HG03432 (cell line): Measurements from ENCODE around the gene LY6G6D.

Source experiments
- ATAC-seq: cut with Tn5 transposase; IDR thresholded peaks from one replicate; pipeline ENCODE4 v1.9.1; 2021; ENCODE audit warnings: mild to moderate bottlenecking, moderate library complexity; ENCODE audit not compliant: unreplicated experiment

The LY6G6D gene

DNA sequence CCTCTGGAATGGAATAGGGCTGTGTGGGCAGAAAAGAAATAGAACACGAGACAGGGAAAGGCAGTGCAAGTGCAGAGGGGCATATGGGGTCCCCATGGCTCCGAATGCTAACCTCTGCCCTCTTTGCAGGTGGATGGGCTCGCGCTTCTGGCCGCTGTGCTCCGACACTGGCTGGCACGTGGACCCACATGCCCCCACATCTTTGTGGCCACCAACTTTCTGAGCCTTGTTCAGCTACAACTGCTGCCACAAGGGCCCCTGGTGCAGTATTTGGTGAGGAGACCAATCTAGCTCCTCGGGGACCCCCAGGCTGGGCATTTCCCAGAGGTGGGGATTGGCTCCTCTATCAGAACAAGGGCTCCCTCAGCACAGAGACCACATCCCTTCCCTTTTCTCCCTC is 46.2 kb downstream of the LY6G6D start:
- no peak for ATAC-seq

DNA sequence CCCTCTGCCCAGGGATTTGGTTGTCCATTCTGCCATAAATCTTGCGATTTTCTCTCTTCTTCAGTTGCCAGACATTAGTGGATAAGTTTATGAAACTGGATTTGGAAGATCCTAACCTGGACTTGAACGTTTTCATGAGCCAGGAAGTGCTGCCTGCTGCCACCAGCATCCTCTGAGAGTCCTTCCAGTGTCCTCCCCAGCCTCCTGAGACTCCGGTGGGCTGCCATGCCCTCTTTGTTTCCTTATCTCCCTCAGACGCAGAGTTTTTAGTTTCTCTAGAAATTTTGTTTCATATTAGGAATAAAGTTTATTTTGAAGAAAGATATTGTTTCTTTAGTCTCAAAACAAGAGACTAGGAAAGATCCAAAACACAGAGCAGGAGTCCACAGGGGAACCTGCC is 47.2 kb downstream of the LY6G6D start, which contains the start of gene SAPCD1:
Gene SAPCD1 (plus strand): TSS at position 301 of the 400 bp plus-strand sequence. CDS start 399 bp downstream, outside the sequence.
- no peak for ATAC-seq

DNA sequence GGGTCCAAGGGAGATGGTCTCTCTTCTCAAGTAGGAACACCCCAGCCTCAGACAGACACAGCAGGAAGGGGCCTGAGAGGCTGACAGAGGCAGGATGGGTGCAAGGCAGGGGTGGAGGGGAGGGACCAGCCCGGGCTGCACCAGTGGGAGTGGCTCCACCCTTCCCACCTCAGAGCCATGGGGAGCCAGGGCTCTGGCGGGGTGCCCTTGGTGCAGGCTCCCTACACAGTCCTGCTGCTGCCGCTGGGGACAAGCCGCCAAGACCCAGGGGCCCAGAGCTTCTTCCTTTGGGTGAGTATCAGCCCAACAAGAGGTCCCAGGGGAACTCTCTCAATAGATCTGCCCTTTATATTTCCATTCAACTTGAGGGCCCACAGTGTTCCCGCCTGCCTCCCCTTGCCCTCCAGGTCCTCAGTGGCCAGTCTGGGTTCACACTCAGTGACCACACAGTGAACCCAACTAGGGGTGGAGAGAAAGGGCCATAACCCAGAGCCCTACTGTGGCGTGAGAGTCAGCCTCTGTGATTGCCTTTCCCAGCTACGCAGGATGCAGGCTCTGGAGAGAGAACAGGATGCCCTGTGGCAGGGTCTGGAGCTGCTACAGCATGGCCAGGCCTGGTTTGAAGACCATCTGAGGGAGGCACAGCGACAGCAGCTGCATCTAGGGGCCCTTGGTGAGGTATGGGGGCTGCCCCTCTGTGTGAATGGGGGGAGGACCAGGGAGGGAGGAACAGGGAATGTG is 47.9 kb downstream of the LY6G6D start:
- no peak for ATAC-seq

DNA sequence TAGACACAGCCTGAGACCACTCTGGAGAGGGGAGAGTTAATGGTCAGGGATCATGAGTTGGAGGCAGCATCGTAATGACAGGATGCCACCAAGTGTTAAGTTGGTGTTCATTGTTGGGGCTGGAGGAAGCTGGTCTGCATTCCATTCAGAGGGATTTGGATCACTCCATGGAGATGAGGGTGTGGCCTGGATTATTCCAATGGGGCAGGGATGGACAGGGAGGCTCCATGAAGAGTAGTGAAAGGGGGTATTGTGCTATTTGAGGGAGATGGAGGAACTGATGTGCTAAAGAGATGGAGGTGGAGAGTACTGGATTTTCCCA is 48.4 kb downstream of the LY6G6D start:
- ATAC-seq: no peak

DNA sequence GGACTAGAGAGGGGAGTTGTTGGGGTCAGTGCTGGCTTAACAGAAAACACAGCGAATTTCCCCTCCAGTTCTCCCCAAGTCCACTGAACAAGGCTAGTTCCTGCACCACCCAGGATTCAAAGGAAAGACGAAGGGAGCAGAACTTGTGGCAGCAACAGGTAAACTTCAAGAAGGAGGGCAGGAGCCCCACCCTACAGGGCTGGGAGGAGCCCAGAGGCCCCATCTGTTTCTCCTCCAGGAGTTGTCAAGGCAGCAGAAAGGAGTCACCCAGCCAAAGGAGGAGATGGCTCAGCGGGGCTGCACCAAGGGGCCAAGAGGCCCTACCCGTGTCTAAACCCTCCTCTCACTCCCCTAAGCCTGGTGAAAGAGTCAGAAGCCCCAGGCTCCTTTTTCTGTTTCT is 49.0 kb downstream of the LY6G6D start:
- no peak for ATAC-seq

DNA sequence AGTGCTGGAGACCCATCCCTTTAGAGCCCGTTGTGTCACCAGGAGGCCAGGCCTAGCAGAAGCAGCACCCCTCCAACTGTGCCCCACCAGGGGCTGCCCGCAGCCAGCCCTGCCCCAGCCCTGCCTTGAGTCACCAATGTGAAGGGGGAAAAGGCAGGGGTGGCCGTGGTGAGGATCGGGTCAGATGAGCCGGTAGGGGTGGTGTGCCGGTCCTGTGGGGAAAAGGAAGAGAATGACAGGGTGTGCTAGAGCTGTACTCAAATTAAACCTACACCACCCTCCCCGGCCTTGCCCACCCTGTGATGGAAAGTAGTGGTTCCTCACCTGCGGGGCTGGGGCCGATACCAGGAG is 50.4 kb downstream of the LY6G6D start:
- ATAC-seq: no peak

DNA sequence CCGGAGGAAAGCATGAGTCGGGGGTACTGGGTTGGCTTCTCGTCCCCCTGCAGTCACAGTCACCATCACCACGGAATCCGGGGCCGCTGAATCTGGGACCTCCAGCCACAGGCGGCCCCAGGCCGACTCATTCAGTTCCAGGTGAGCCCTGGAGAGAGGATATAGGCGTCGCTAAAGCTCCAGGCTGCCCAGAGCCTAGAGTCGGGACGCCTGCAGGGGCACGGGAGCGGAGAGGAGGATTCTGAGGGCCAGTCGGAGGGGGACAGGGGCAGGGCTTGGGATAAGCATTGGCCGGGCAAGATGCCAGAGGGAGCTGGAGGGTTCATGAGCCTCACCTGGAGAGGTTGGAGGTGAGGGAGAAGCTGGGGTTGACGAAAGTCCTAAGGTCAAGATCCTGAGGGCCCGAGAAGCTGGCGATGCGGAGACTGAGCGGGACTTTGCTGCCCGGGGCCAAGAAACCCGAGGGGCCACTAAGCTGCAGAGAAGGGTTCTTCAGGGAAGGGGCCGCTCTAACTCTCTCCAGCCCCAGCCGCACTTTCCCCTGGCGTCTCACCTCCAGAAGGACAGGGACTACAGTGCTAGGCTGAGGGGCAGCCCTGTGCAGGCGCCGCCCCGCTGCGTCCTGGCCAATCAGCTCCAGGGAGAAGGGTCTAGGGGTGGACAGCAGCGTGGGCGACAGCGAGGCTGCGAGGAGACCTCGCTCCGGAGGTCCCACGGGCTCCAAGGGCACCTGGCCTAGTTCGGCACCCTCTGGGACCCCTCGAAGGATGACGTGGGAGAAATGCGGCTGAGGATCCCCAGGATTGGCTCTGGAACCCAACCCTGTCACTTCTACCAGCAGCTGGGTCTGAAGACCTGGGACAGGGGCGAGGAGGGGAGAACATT is 51.0 kb downstream of the LY6G6D start:
- no peak for ATAC-seq

DNA sequence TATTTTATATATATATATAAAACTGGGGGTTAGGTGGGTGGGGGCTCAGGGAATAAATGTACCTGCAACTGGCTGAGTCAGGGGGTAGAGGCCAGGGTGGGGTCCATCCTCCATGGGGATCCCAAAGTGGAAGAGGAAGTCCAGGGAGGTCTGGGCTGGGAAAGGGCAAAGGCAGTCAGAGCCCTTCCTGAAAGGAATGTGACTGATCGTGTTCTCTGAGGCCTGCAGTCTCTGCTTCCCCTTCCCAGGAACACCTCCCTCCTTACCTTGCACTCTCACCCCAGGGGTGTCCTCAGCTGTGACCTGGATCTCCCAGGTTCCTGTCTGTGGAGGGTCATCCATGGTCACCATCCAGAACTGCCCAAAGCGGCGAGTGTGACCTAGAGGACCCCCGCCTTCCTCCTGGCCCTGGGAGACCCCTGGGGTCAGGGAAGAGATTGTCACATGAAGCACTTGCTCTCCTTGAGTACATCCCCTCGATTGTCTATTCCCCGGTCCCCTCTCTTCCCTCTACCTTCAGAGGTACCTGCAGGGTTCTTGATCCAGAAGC is 52.0 kb downstream of the LY6G6D start:
- ATAC-seq: no peak
